SU-DHL-6 (cell line): ENCODE results near the gene CELA2A.

Experiments used
- H2AFZ ChIP-seq: fragments of 200-600 bp; sonication (generic); 2 replicates; pipeline ENCODE4 v1.6.1; 2014; ENCODE audit warnings: low read depth, mild to moderate bottlenecking, moderate library complexity, mixed read lengths, antibody characterized with exemption, low read length; ENCODE audit not compliant: severe bottlenecking
- H3F3A ChIP-seq: fragments of 200-600 bp; shearing (Covaris generic); 2 replicates; pipeline ENCODE4 v1.6.0; 2016; ENCODE audit warnings: antibody characterized with exemption, mild to moderate bottlenecking; ENCODE audit not compliant: insufficient read depth
- H3K27ac ChIP-seq: fragments of 200-600 bp; sonication (generic); 2 replicates; pipeline ENCODE4 v1.5.1; 2016; ENCODE audit warnings: low read depth, mild to moderate bottlenecking, low read length, moderate library complexity, mixed read lengths
- H3K27me3 ChIP-seq: fragments of 200-600 bp; sonication (generic), shearing (Covaris generic); 2 replicates; pipeline ENCODE4 v1.6.0; 2014; ENCODE audit warnings: mild to moderate bottlenecking, low read length
- H3K36me3 ChIP-seq: fragments of 200-600 bp; sonication (generic); 2 replicates; pipeline ENCODE4 v1.6.1; 2014; ENCODE audit warnings: mild to moderate bottlenecking, low read length, mixed read lengths
- H3K4me2 ChIP-seq: fragments of 300-600, 200-600 bp; shearing (Covaris generic), sonication (generic); 2 replicates; pipeline ENCODE4 v1.6.0; 2014; ENCODE audit warnings: low read length, low read depth, mild to moderate bottlenecking; ENCODE audit not compliant: poor library complexity, severe bottlenecking
- H3K4me3 ChIP-seq: fragments of 200-600 bp; sonication (generic); 2 replicates; pipeline ENCODE4 v1.5.1; 2014; ENCODE audit warnings: antibody characterized with exemption, low read length, mild to moderate bottlenecking, mixed read lengths; ENCODE audit not compliant: insufficient read depth, poor library complexity, severe bottlenecking
- H3K79me2 ChIP-seq: fragments of 200-600 bp; sonication (generic); 2 replicates; pipeline ENCODE4 v1.6.1; 2014; ENCODE audit warnings: mild to moderate bottlenecking, low read length, moderate library complexity; ENCODE audit not compliant: insufficient read depth
- H3K9ac ChIP-seq: fragments of 200-600 bp; sonication (generic); 2 replicates; pipeline ENCODE4 v1.7.0; 2014; ENCODE audit warnings: mild to moderate bottlenecking, low read length
- H3K9me2 ChIP-seq: fragments of 200-600 bp; sonication (generic); replicated peaks from 2 replicates; pipeline ENCODE4 v1.6.1; 2014; ENCODE audit warnings: low read length; ENCODE audit not compliant: insufficient read depth
- H3K9me3 ChIP-seq: fragments of 200-600 bp; sonication (generic); 2 replicates; pipeline ENCODE4 v1.6.1; 2014; ENCODE audit warnings: low read length, mixed read lengths; ENCODE audit not compliant: insufficient read depth
- H4K20me1 ChIP-seq: fragments of 200-600 bp; sonication (generic); 2 replicates; pipeline ENCODE4 v1.6.1; 2014; ENCODE audit warnings: low read depth, mild to moderate bottlenecking, antibody characterized with exemption, low read length, moderate library complexity, mixed read lengths
- CTCF ChIP-seq: fragments of 200-600 bp; sonication (generic); IDR thresholded peaks from one replicate; pipeline ENCODE4 v1.5.1; 2017; ENCODE audit warnings: antibody characterized with exemption, mild to moderate bottlenecking, low read length, moderate library complexity; ENCODE audit not compliant: insufficient read depth, poor library complexity, severe bottlenecking
- EZH2phosphoT487 ChIP-seq: fragments of 200-600 bp; sonication (generic), shearing (Covaris generic); conservative IDR thresholded peaks from 2 replicates; pipeline ENCODE4 v1.6.1; 2018; ENCODE audit warnings: mild to moderate bottlenecking, antibody characterized with exemption, low read length, moderate library complexity, mixed read lengths

CELA2A gene

GRCh38 chr1:15493869-15494390, 37.4 kb downstream of the CELA2A start:
- Histone ChIP-seq H3K4me3 (no peak overlapping the region), H2AFZ (no peak overlapping the region), H3K9me3 (no peaks in the 10 kb centered on the region), H3K9me2 (no peaks in the 10 kb centered on the region), H3F3A (no peaks in the 10 kb centered on the region), H3K36me3 (no peaks in the 10 kb centered on the region), H4K20me1 (no peaks in the 10 kb centered on the region), H3K9ac (no peak overlapping the region), H3K4me2 (no peak overlapping the region), H3K27me3 (no peaks in the 10 kb centered on the region), H3K79me2 (no peaks in the 10 kb centered on the region), H3K27ac (no peak overlapping the region)
- TF ChIP-seq EZH2phosphoT487 (no peak), CTCF (no peak)

GRCh38 chr1:15500184-15501178, 43.9 kb downstream of the CELA2A start:
- no peak for TF ChIP-seq CTCF
- no peak for TF ChIP-seq EZH2phosphoT487
- H3K9ac ChIP-seq: no peak overlapping the region
- no peak overlapping the region for H2AFZ ChIP-seq
- H3K79me2 ChIP-seq: no peaks in the 10 kb centered on the region
- H4K20me1 ChIP-seq: no peaks in the 10 kb centered on the region
- no peak overlapping the region for H3K27ac ChIP-seq
- H3K4me3 ChIP-seq: no peak overlapping the region
- no peaks in the 10 kb centered on the region for H3K36me3 ChIP-seq
- no peaks in the 10 kb centered on the region for H3K9me2 ChIP-seq
- no peaks in the 10 kb centered on the region for H3K27me3 ChIP-seq
- no peaks in the 10 kb centered on the region for H3K9me3 ChIP-seq
- no peaks in the 10 kb centered on the region for H3F3A ChIP-seq
- no peak overlapping the region for H3K4me2 ChIP-seq

GRCh38 chr1:15501208-15502032, 44.9 kb downstream of the CELA2A start:
- Histone ChIP-seq H3K4me2 (no peak overlapping the region), H2AFZ (no peak overlapping the region), H3K9me2 (no peaks in the 10 kb centered on the region), H3K9me3 (no peaks in the 10 kb centered on the region), H3K27me3 (no peaks in the 10 kb centered on the region), H4K20me1 (no peaks in the 10 kb centered on the region), H3F3A (no peaks in the 10 kb centered on the region), H3K4me3 (no peak overlapping the region), H3K79me2 (no peaks in the 10 kb centered on the region), H3K27ac (no peak overlapping the region), H3K9ac (no peak overlapping the region), H3K36me3 (no peaks in the 10 kb centered on the region)
- peak; percentile 47 for TF ChIP-seq CTCF
- TF ChIP-seq EZH2phosphoT487: no peak
